Measurements from ENCODE around the gene KIF26B.

Gene KIF26B

DNA sequence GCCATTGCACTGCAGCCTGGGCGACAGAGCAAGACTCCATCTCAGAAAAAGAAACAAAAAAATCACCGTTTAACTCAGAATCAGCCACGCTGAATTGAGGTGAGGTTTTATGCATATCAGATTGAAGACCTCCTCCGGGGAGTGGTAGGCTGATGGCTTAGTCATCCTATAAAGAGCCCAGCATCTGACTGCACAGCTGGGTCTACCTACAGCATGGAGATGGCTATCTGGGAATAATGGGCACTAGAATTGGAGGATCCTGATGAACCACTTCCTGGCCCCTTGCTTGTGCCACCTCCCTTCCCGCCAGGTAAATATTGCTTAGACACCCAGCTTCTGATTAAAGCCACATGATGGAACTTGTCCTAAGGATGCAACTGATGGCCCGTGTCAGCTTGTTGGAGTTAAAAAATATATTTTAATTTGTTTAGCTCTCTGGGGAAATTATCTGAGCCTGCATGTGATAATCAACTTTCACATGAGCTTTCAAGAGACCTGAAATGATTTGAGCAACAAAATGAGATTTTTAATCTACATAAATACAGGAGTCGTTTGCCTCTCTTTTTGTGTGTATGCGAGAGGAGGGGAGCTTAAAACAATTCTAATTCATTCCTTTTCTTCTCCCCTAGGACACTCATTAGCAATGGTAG is 157.2 kb downstream of the KIF26B start:
- no peak overlapping the region for H3K9ac ChIP-seq (ENCODE audit: low read length)
- TF ChIP-seq EZH2phosphoT487 (IDR thresholded peaks at IDR 0.05; ENCODE audit: low read depth), result no peak
- TF ChIP-seq, protein P1, sequence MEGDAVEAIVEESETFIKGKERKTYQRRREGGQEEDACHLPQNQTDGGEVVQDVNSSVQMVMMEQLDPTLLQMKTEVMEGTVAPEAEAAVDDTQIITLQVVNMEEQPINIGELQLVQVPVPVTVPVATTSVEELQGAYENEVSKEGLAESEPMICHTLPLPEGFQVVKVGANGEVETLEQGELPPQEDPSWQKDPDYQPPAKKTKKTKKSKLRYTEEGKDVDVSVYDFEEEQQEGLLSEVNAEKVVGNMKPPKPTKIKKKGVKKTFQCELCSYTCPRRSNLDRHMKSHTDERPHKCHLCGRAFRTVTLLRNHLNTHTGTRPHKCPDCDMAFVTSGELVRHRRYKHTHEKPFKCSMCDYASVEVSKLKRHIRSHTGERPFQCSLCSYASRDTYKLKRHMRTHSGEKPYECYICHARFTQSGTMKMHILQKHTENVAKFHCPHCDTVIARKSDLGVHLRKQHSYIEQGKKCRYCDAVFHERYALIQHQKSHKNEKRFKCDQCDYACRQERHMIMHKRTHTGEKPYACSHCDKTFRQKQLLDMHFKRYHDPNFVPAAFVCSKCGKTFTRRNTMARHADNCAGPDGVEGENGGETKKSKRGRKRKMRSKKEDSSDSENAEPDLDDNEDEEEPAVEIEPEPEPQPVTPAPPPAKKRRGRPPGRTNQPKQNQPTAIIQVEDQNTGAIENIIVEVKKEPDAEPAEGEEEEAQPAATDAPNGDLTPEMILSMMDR (IDR thresholded peaks at IDR 0.05; ENCODE audit: low read depth, low read length), result no peak
- H3K27ac ChIP-seq (ENCODE audit: low read length), result no peak overlapping the region
- H3K4me3 ChIP-seq (ENCODE audit: low read length), result no peak overlapping the region
- peaks cover 8% of the 10 kb centered on the region for H3K4me1 ChIP-seq (ENCODE audit: low read length)
- H3K79me2 ChIP-seq (ENCODE audit: low read length), result no peaks in the 10 kb centered on the region
- peaks cover 26% of the 10 kb centered on the region for H3K27me3 ChIP-seq (ENCODE audit: low read depth, low read length)
- H3K4me2 ChIP-seq (ENCODE audit: low read length), result no peak overlapping the region
- no peak overlapping the region for H2AFZ ChIP-seq (ENCODE audit: low read depth, low read length)
- H3K36me3 ChIP-seq (replicated peaks; ENCODE audit: low read depth, low read length), result no peaks in the 10 kb centered on the region
- no peaks in the 10 kb centered on the region for H3K9me3 ChIP-seq (ENCODE audit: insufficient read depth, low read length)
- no peaks in the 10 kb centered on the region for H4K20me1 ChIP-seq (ENCODE audit: insufficient read depth, low read length)

DNA sequence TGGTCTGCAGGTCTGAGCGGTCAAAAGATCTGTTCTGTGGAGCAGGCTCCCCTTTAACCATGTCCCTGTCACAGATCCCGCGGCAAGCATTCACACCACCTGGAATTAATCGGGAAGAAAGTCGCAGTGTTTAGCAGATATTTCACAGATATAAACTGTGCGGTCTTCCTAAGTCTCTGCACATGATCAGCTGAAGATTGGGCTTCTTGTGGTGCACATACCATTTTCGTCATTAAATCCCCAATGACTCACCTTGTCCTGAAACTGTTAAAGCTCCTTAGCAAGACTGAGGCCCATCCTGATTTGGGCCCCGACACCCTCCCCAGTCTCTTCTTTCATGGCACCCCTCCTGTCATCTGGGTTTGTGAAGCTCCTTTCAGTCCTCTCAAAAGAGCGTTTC is 158.8 kb downstream of the KIF26B start:
- Histone ChIP-seq H3K27me3 (ENCODE audit: low read depth, low read length) (peaks cover 41% of the 10 kb centered on the region), H3K4me3 (ENCODE audit: low read length) (no peak overlapping the region)

DNA sequence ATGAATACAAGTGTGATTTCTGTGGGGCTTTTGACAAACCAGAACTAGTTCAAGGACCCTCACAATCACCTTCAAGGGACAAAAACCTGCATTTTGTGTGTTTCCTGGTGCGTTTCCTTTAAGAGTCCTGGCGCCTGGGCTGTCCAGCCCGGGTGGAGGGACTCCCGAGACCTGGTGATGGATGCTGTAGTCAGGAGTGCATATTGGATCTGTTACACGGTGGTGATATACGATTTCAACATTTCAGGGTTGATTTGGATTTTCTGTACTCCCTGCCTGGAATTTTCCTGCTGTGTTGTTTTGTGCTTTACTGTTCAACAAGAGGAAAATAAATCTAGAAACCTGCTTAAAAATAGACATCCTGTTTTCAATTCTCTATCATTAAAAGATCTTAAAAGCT is 162.0 kb downstream of the KIF26B start:
- no peak overlapping the region for H3K4me3 ChIP-seq (ENCODE audit: low read length)
- TF ChIP-seq EZH2phosphoT487 (IDR thresholded peaks at IDR 0.05; ENCODE audit: low read depth), result no peak
- TF ChIP-seq, protein P1 (IDR thresholded peaks at IDR 0.05; ENCODE audit: low read depth, low read length), result no peak

More for the DNA sequence above, 158.8 kb downstream of the KIF26B start:
- H3K36me3 ChIP-seq (replicated peaks; ENCODE audit: low read depth, low read length), result no peaks in the 10 kb centered on the region
- H3K4me1 ChIP-seq (ENCODE audit: low read length), result peaks cover 8% of the 10 kb centered on the region
- no peak overlapping the region for H3K4me2 ChIP-seq (ENCODE audit: low read length)
- TF ChIP-seq, protein P1 (IDR thresholded peaks at IDR 0.05; ENCODE audit: low read depth, low read length), result no peak
- TF ChIP-seq EZH2phosphoT487 (IDR thresholded peaks at IDR 0.05; ENCODE audit: low read depth), result no peak
- H3K9me3 ChIP-seq (ENCODE audit: insufficient read depth, low read length), result no peaks in the 10 kb centered on the region
- no peak overlapping the region for H2AFZ ChIP-seq (ENCODE audit: low read depth, low read length)
- no peak overlapping the region for H3K27ac ChIP-seq (ENCODE audit: low read length)
- no peak overlapping the region for H3K9ac ChIP-seq (ENCODE audit: low read length)
- no peaks in the 10 kb centered on the region for H4K20me1 ChIP-seq (ENCODE audit: insufficient read depth, low read length)
- no peaks in the 10 kb centered on the region for H3K79me2 ChIP-seq (ENCODE audit: low read length)

DNA sequence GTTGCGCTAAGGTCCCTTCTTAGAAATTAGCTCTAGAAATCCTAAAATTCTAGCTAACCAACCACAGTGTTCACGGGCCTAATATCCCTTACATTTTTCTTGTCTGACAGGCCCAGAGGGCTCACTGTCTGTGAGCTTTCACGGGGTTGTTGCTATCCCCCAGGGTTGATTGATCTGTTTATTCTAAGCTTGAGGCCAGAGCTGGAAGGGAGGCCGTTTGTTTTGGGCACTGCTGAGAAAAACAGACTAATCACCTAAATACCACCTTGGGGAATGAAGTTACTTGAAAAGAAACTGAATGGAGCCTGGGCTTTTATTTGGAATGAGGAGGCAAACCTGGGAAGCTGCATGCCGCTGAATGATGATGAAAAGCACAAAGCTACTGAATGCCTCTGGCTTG is 162.4 kb downstream of the KIF26B start:
- H3K9ac ChIP-seq (ENCODE audit: low read length), result no peak overlapping the region
- peaks cover 37% of the 10 kb centered on the region for H3K27me3 ChIP-seq (ENCODE audit: low read depth, low read length)
- H3K79me2 ChIP-seq (ENCODE audit: low read length), result no peaks in the 10 kb centered on the region
- H3K4me3 ChIP-seq (ENCODE audit: low read length), result no peak overlapping the region
- no peak overlapping the region for H2AFZ ChIP-seq (ENCODE audit: low read depth, low read length)
- no peak overlapping the region for H3K4me2 ChIP-seq (ENCODE audit: low read length)
- no peaks in the 10 kb centered on the region for H3K4me1 ChIP-seq (ENCODE audit: low read length)
- no peaks in the 10 kb centered on the region for H4K20me1 ChIP-seq (ENCODE audit: insufficient read depth, low read length)
- H3K9me3 ChIP-seq (ENCODE audit: insufficient read depth, low read length), result no peaks in the 10 kb centered on the region
- TF ChIP-seq, protein P1 (IDR thresholded peaks at IDR 0.05; ENCODE audit: low read depth, low read length), result no peak
- TF ChIP-seq EZH2phosphoT487 (IDR thresholded peaks at IDR 0.05; ENCODE audit: low read depth), result no peak
- H3K27ac ChIP-seq (ENCODE audit: low read length), result no peak overlapping the region
- no peaks in the 10 kb centered on the region for H3K36me3 ChIP-seq (replicated peaks; ENCODE audit: low read depth, low read length)

More for the DNA sequence above, 162.0 kb downstream of the KIF26B start:
- no peak overlapping the region for H2AFZ ChIP-seq (ENCODE audit: low read depth, low read length)
- no peak overlapping the region for H3K4me2 ChIP-seq (ENCODE audit: low read length)
- H3K27me3 ChIP-seq (ENCODE audit: low read depth, low read length), result peaks cover 40% of the 10 kb centered on the region
- no peaks in the 10 kb centered on the region for H4K20me1 ChIP-seq (ENCODE audit: insufficient read depth, low read length)
- no peaks in the 10 kb centered on the region for H3K79me2 ChIP-seq (ENCODE audit: low read length)
- H3K36me3 ChIP-seq (replicated peaks; ENCODE audit: low read depth, low read length), result no peaks in the 10 kb centered on the region
- H3K9me3 ChIP-seq (ENCODE audit: insufficient read depth, low read length), result no peaks in the 10 kb centered on the region
- H3K9ac ChIP-seq (ENCODE audit: low read length), result no peak overlapping the region
- no peaks in the 10 kb centered on the region for H3K4me1 ChIP-seq (ENCODE audit: low read length)
- no peak overlapping the region for H3K27ac ChIP-seq (ENCODE audit: low read length)

Measured in OCI-LY3 (cell line).